ENCODE data around the gene GRIA4.

GRCh38 chr11:105699203-105699602, 89.3 kb downstream of the GRIA4 start:
- TF ChIP-seq CTCF (conservative IDR thresholded peaks at IDR 0.05 in 1 of 2, IDR thresholded peaks at IDR 0.05 in 1 of 2; ENCODE audit: low read depth in 1 of 2, low read length in 2 of 2), result no peak
- no peak for TF ChIP-seq EZH2 (IDR thresholded peaks at IDR 0.05; ENCODE audit: low read length, missing control alignments)

Data from fibroblast of lung (primary cell).